Neuronal stem cell (in vitro differentiated cells): ENCODE results near the gene HVCN1.
A peak's percentile ranks its signal among the peaks of the same experiment; 100 is the strongest.
"Not testable (repeated sequence)": the region's sequence is repeated elsewhere in the genome, so short reads cannot be mapped to it uniquely, and the experiment has no call there.

Source experiments
- DNase-seq: peaks from one replicate; pipeline ENCODE4 v3.0.0-alpha.2; 2013; ENCODE audit warnings: low spot score
- H2AFZ ChIP-seq: one replicate; pipeline ENCODE4 v1.6.1; 2013; ENCODE audit warnings: mild to moderate bottlenecking, low read length, inconsistent platforms
- H2AK5ac ChIP-seq: 2 replicates; pipeline ENCODE4 v1.6.1; 2013; ENCODE audit warnings: low read depth, mild to moderate bottlenecking, inconsistent platforms, low read length, moderate library complexity, mixed read lengths
- H2BK120ac ChIP-seq: 2 replicates; pipeline ENCODE4 v1.6.1; 2013; ENCODE audit warnings: low read depth, mild to moderate bottlenecking, inconsistent platforms, low read length, moderate library complexity, mixed read lengths
- H2BK12ac ChIP-seq: one replicate; pipeline ENCODE4 v1.6.1; 2013; ENCODE audit warnings: low read length, inconsistent platforms
- H2BK15ac ChIP-seq: 2 replicates; pipeline ENCODE4 v1.6.1; 2013; ENCODE audit warnings: mild to moderate bottlenecking, low read length, inconsistent platforms, mixed read lengths
- H2BK5ac ChIP-seq: one replicate; pipeline ENCODE4 v1.6.1; 2013; ENCODE audit warnings: inconsistent platforms, mild to moderate bottlenecking, low read length, moderate library complexity
- H3K14ac ChIP-seq: one replicate; pipeline ENCODE4 v1.6.1; 2013; ENCODE audit warnings: low read length, inconsistent platforms
- H3K18ac ChIP-seq: 2 replicates; pipeline ENCODE4 v1.6.1; 2013; ENCODE audit warnings: low read length, inconsistent platforms
- H3K23ac ChIP-seq: 2 replicates; pipeline ENCODE4 v1.6.1; 2013; ENCODE audit warnings: low read depth, mild to moderate bottlenecking, mixed read lengths, low read length, inconsistent platforms; ENCODE audit not compliant: poor library complexity
- H3K27ac ChIP-seq: replicated peaks from 3 replicates; pipeline ENCODE4 v1.5.1; 2013; ENCODE audit warnings: low read length, inconsistent platforms
- H3K27me3 ChIP-seq, 3 experiments: 2 replicates each; pipeline ENCODE4 v1.6.1; 2013; ENCODE audit warnings: low read length in 3 of 3, mild to moderate bottlenecking in 2 of 3, inconsistent platforms in 1 of 3, low read depth in 1 of 3, mixed read lengths in 1 of 3, moderate library complexity in 1 of 3; ENCODE audit not compliant: control insufficient read depth in 3 of 3, insufficient read depth in 3 of 3
- H3K36me3 ChIP-seq, 2 donors: replicated peaks in 1 of 2; 2 replicates each; pipeline ENCODE4 v1.6.1; 2013; ENCODE audit warnings: low read length in 2 of 2; ENCODE audit not compliant: control insufficient read depth in 2 of 2, insufficient read depth in 2 of 2
- H3K4ac ChIP-seq: 2 replicates; pipeline ENCODE4 v1.6.1; 2013; ENCODE audit warnings: inconsistent platforms, mild to moderate bottlenecking, low read length, moderate library complexity
- H3K4me1 ChIP-seq, 2 donors: 1 replicate in 1 of 2; 2 replicates in 1 of 2; pipeline ENCODE4 v1.6.1; 2013; ENCODE audit warnings: low read length in 2 of 2, low read depth in 1 of 2; ENCODE audit not compliant: control insufficient read depth in 2 of 2, insufficient read depth in 1 of 2
- H3K4me2 ChIP-seq: one replicate; pipeline ENCODE4 v1.6.1; 2013; ENCODE audit warnings: mild to moderate bottlenecking, low read length, inconsistent platforms; ENCODE audit not compliant: insufficient read depth, poor library complexity, severe bottlenecking
- H3K4me3 ChIP-seq, 2 donors: 2 replicates each; pipeline ENCODE4 v1.5.1; 2013; ENCODE audit warnings: low read length in 2 of 2, mild to moderate bottlenecking in 2 of 2, inconsistent platforms in 1 of 2, moderate library complexity in 1 of 2
- H3K79me1 ChIP-seq: one replicate; pipeline ENCODE4 v1.6.1; 2013; ENCODE audit warnings: low read depth, mild to moderate bottlenecking, inconsistent platforms, low read length, moderate library complexity
- H3K9ac ChIP-seq: one replicate; pipeline ENCODE4 v1.6.1; 2013; ENCODE audit warnings: mild to moderate bottlenecking, low read depth, low read length, inconsistent platforms; ENCODE audit not compliant: poor library complexity
- H3K9me3 ChIP-seq, 2 donors: replicated peaks in 1 of 2; 2 replicates each; pipeline versions ENCODE3 to v1.6.1; 2013; ENCODE audit warnings: low read length in 2 of 2, mild to moderate bottlenecking in 2 of 2, inconsistent platforms in 1 of 2, low read depth in 1 of 2, mixed read lengths in 1 of 2, moderate library complexity in 1 of 2; ENCODE audit not compliant: control insufficient read depth in 2 of 2, insufficient read depth in 1 of 2
- H4K8ac ChIP-seq: one replicate; pipeline ENCODE4 v1.6.1; 2013; ENCODE audit warnings: low read depth, mild to moderate bottlenecking, inconsistent platforms, low read length, moderate library complexity
- H4K91ac ChIP-seq: one replicate; pipeline ENCODE4 v1.6.1; 2013; ENCODE audit warnings: low read length, low read depth, mild to moderate bottlenecking, inconsistent platforms; ENCODE audit not compliant: poor library complexity
- WGBS, 2 donors: extraction: QIAGEN DNeasy Blood & Tissue Kit; methylation state at CpG; one replicate each; pipeline ENCODE4 v1.1.7; 2013; ENCODE audit warnings: missing lambda C conversion rate in 2 of 2, mixed read lengths in 1 of 2; ENCODE audit not compliant: insufficient read length in 2 of 2, insufficient replicate concordance in 1 of 2; ENCODE audit errors: extremely low coverage in 2 of 2; 5-methylcytosine and 5-hydroxymethylcytosine counted together

HVCN1 gene

GRCh38 chr12:110656071-110656655, 32.8 kb downstream of the HVCN1 start:
- Histone ChIP-seq H3K4me2 (no peak overlapping the region), H3K18ac (no peak overlapping the region), H2BK12ac (no peak overlapping the region), H3K23ac (no peak overlapping the region), H2BK5ac (peak overlapping the region; percentile 29), H4K91ac (no peak overlapping the region), H2BK120ac (no peak overlapping the region), H3K14ac (peak overlapping the region; percentile 39), H3K27me3 (no peaks in the 10 kb centered on the region), H3K36me3 (peaks cover 8% of the 10 kb centered on the region in 2 donors), H2AFZ (no peak overlapping the region), H3K9me3 (no peaks in the 10 kb centered on the region), H3K27ac (no peak overlapping the region), H3K9ac (no peak overlapping the region), H2BK15ac (no peak overlapping the region), H3K4me3 (peak overlapping the region in 1 of 2 donors; percentile 65), H2AK5ac (no peak overlapping the region), H3K4ac (no peak overlapping the region), H4K8ac (no peak overlapping the region), H3K4me1 (peaks cover 0 to 2% of the 10 kb centered on the region in 2 donors), H3K79me1 (no peaks in the 10 kb centered on the region)
- DNase-seq: no peak
- WGBS, 2 donors: no CpG with 5 or more reads among the region's 11 CpGs

DNA sequence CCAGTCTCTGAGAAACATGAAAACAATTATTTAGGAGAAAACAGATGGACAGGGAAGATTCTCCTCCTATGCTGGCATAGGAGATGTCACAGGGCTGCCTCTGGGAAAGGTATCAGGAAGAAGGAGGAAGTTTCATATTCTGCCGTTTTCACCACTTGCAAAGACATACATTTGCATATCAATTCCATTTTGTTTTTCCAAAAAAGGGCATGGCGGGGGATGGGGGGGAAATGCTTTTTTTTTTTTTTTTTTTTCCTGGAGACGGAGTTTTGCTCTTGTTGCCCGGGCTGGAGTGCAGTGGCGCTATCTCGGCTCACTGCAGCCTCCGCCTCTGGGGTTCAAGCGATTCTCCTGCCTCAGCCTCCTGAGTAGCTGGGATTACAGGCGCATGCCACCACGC, 34.7 kb downstream of the HVCN1 start:
- H3K4me1 ChIP-seq, H2AK5ac ChIP-seq, H2BK15ac ChIP-seq, H3K27me3 ChIP-seq, H2BK120ac ChIP-seq, H3K4me3 ChIP-seq, H4K91ac ChIP-seq, H3K23ac ChIP-seq, H3K9me3 ChIP-seq, H3K79me1 ChIP-seq, H2AFZ ChIP-seq, H3K9ac ChIP-seq, H3K18ac ChIP-seq, H4K8ac ChIP-seq, DNase-seq, H2BK12ac ChIP-seq, H3K14ac ChIP-seq, H3K27ac ChIP-seq, H3K4me2 ChIP-seq, H3K4ac ChIP-seq, H2BK5ac ChIP-seq: not testable (repeated sequence)
- no CpG with 5 or more reads among the region's 10 CpGs for WGBS, 2 donors
- H3K36me3 ChIP-seq: peaks cover 10 to 13% of the 10 kb centered on the region in 2 donors

DNA sequence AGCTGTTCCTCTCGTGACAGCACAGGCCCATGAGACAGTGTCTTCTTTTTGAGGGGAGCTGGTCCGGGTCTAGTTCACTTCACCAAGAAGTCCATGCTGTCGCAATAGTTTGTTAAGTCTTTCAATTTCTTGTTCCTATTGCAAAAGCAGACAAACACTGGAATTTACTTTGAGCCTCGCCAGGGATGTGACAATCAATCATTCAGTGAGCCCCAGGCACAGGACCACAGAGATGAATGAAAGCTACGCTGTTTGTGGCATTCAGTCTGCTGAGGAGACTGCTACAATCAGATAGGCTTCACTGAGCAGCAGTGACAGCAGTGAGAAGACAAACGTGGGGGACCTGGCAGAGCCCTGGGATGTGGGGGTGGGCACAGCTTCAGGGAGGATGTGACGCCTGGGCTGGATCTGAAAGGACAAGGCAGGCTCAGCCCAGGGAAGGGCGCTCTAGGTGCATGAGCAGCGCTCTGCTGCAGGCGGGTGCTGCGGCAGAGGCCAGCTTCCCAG, 39.5 kb downstream of the HVCN1 start:
- H2BK120ac ChIP-seq: no peak overlapping the region
- no peaks in the 10 kb centered on the region for H3K9me3 ChIP-seq
- WGBS, 2 donors: no CpG with 5 or more reads among the region's 11 CpGs
- H3K27me3 ChIP-seq: no peaks in the 10 kb centered on the region
- H3K14ac ChIP-seq: no peak overlapping the region
- no peak overlapping the region for H2BK5ac ChIP-seq
- H3K27ac ChIP-seq: no peak overlapping the region
- no peak overlapping the region for H3K4me2 ChIP-seq
- no peak overlapping the region for H3K4me3 ChIP-seq
- no peak overlapping the region for H4K91ac ChIP-seq
- H3K79me1 ChIP-seq: no peaks in the 10 kb centered on the region
- no peak for DNase-seq
- peaks cover 2 to 6% of the 10 kb centered on the region in 2 donors for H3K4me1 ChIP-seq
- H2AFZ ChIP-seq: no peak overlapping the region
- no peak overlapping the region for H3K23ac ChIP-seq
- no peak overlapping the region for H3K4ac ChIP-seq
- peaks cover 10 to 34% of the 10 kb centered on the region in 2 donors for H3K36me3 ChIP-seq
- no peak overlapping the region for H2BK12ac ChIP-seq
- no peak overlapping the region for H3K18ac ChIP-seq
- H3K9ac ChIP-seq: no peak overlapping the region
- H2AK5ac ChIP-seq: no peak overlapping the region
- no peak overlapping the region for H2BK15ac ChIP-seq
- H4K8ac ChIP-seq: no peak overlapping the region

- no CpG with 5 or more reads among the region's 7 CpGs for WGBS, 2 donors
- H2AFZ ChIP-seq: no peak overlapping the region
These were observed 41.3 kb downstream of the HVCN1 start for GRCh38 chr12:110647631-110648040.

More at GRCh38 chr12:110647631-110648040, 41.3 kb downstream of the HVCN1 start:
- no peak overlapping the region for H3K4ac ChIP-seq
- no peaks in the 10 kb centered on the region for H3K9me3 ChIP-seq
- H3K4me1 ChIP-seq: peaks cover 2 to 6% of the 10 kb centered on the region in 2 donors
- no peak overlapping the region for H3K9ac ChIP-seq
- H3K14ac ChIP-seq: no peak overlapping the region
- no peak overlapping the region for H2BK120ac ChIP-seq
- no peaks in the 10 kb centered on the region for H3K79me1 ChIP-seq
- H2BK12ac ChIP-seq: no peak overlapping the region
- no peak overlapping the region for H4K91ac ChIP-seq
- no peaks in the 10 kb centered on the region for H3K27me3 ChIP-seq
- no peak overlapping the region for H2BK5ac ChIP-seq
- H2AK5ac ChIP-seq: no peak overlapping the region
- no peak overlapping the region for H2BK15ac ChIP-seq
- no peak overlapping the region for H3K4me2 ChIP-seq
- H3K18ac ChIP-seq: no peak overlapping the region
- H4K8ac ChIP-seq: no peak overlapping the region
- no peak for DNase-seq
- no peak overlapping the region for H3K4me3 ChIP-seq
- peaks cover 10 to 34% of the 10 kb centered on the region in 2 donors for H3K36me3 ChIP-seq
- H3K27ac ChIP-seq: no peak overlapping the region
- no peak overlapping the region for H3K23ac ChIP-seq
